ENCODE data around the gene TMBIM6. TPM values are rescaled to one million over a fixed set of nuclear protein-coding genes. Genes with fewer than 3 reads are reported as not detected.

TMBIM6 gene
- total RNA-seq, 3 donors from 2014 or later = 364 to 620 (median 409) TPM

- TF ChIP-seq CTCF (IDR thresholded peaks at IDR 0.05) = no peak
- no peak for TF ChIP-seq POLR2AphosphoS5 (IDR thresholded peaks at IDR 0.05)
- no peak for TF ChIP-seq POLR2A (IDR thresholded peaks at IDR 0.05)
- Histone ChIP-seq H3K9me3 (no peaks in the 10 kb centered on the region), H3K27me3 (no peaks in the 10 kb centered on the region), H3K4me1 (peaks cover 6 to 8% of the 10 kb centered on the region in 2 donors), H3K4me3 (peak overlapping the region in 1 of 3 donors; percentile 48), H3K36me3 (no peaks in the 10 kb centered on the region), H3K27ac (peak overlapping the region; percentile 11 to 75)
- no peak for DNase-seq (ENCODE audit: low spot score in 2 of 2)
- intact Hi-C loops (cut with DNase I; ENCODE audit: low total_unique reads) = loop anchor here (5.0 kb wide), 1 partner anchor 402 kb away; the partner anchor contains the start of gene PRPH
Measured at GRCh38 chr12:49698619-49699545, 42.5 kb upstream of the TMBIM6 start.

GRCh38 chr12:49702009-49702408 is 39.3 kb upstream of the TMBIM6 start:
- Histone ChIP-seq H3K9me3 (no peaks in the 10 kb centered on the region), H3K36me3 (no peaks in the 10 kb centered on the region), H3K27me3 (no peaks in the 10 kb centered on the region), H3K4me3 (no peak overlapping the region), H3K27ac (no peak overlapping the region), H3K4me1 (peaks cover 6 to 8% of the 10 kb centered on the region in 2 donors)
- intact Hi-C loops (cut with DNase I; ENCODE audit: low total_unique reads) = no loop called here
- TF ChIP-seq POLR2A (IDR thresholded peaks at IDR 0.05) = no peak
- no peak for TF ChIP-seq POLR2AphosphoS5 (IDR thresholded peaks at IDR 0.05)
- no peak for TF ChIP-seq CTCF (IDR thresholded peaks at IDR 0.05)
- no peak for DNase-seq (ENCODE audit: low spot score in 2 of 2)

GRCh38 chr12:49702676-49703215 is 38.6 kb upstream of the TMBIM6 start:
- DNase-seq (ENCODE audit: low spot score in 2 of 2) = no peak
- Histone ChIP-seq H3K4me3 (no peak overlapping the region), H3K36me3 (no peaks in the 10 kb centered on the region), H3K9me3 (no peaks in the 10 kb centered on the region), H3K4me1 (peaks cover 6 to 8% of the 10 kb centered on the region in 2 donors), H3K27me3 (no peaks in the 10 kb centered on the region), H3K27ac (peak overlapping the region in 1 of 2 donors; percentile 25)
- TF ChIP-seq POLR2AphosphoS5 (IDR thresholded peaks at IDR 0.05) (no peak), CTCF (IDR thresholded peaks at IDR 0.05) (no peak), POLR2A (IDR thresholded peaks at IDR 0.05) (no peak)
- intact Hi-C loops (cut with DNase I; ENCODE audit: low total_unique reads) = no loop called here

- peak overlapping the region in 1 of 2 donors; percentile 25 for H3K27ac ChIP-seq
- intact Hi-C loops (cut with DNase I; ENCODE audit: low total_unique reads) = no loop called here
- TF ChIP-seq POLR2AphosphoS5 (IDR thresholded peaks at IDR 0.05) (no peak), POLR2A (IDR thresholded peaks at IDR 0.05) (no peak), CTCF (IDR thresholded peaks at IDR 0.05) (no peak)
Measured at GRCh38 chr12:49703647-49704137, 37.7 kb upstream of the TMBIM6 start.

More at GRCh38 chr12:49703647-49704137, 37.7 kb upstream of the TMBIM6 start:
- no peaks in the 10 kb centered on the region for H3K9me3 ChIP-seq
- no peaks in the 10 kb centered on the region for H3K27me3 ChIP-seq
- no peak overlapping the region for H3K4me3 ChIP-seq
- no peak for DNase-seq (ENCODE audit: low spot score in 2 of 2)
- no peaks in the 10 kb centered on the region for H3K36me3 ChIP-seq
- peaks cover 6 to 8% of the 10 kb centered on the region in 2 donors for H3K4me1 ChIP-seq
